ENCODE results near the gene PGM1.

The PGM1 gene

DNA sequence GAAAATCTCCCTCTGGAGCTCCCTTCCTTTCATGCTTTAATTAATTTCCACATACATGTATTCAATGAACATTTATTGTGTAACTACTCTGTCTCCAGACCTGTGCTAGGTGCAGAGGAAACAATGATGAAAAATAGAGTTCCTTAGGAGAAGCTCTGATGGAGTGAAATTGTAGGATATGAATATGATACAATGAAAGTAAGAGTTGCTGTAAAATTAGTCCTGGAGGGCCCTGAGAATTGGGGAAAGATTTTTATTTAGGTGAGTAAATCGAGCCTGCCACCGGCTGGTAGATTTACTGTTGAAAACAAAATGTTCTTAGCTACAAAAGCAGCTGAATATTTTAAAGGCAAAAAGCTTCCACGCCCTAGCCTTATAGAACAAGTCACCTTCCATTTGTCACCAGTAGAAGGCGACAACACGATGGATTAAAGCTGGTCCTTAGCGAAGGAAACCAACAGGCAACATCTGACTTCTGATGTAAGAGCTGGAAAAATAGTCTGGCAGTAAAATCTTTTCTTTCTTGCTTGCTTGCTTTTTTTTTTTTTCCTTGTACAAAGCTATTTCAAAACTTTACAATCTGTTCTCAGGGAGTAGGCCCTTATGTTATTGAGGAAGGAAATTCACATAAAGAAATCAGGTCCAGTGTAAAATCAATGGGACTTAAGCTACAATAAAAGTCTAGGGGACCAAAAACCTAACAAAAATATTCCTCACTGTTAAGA is 98.7 kb downstream of the PGM1 start:
- in situ Hi-C loops (cut with MboI; ENCODE audit: low sequenced_read_pairs), result no loop called here

DNA sequence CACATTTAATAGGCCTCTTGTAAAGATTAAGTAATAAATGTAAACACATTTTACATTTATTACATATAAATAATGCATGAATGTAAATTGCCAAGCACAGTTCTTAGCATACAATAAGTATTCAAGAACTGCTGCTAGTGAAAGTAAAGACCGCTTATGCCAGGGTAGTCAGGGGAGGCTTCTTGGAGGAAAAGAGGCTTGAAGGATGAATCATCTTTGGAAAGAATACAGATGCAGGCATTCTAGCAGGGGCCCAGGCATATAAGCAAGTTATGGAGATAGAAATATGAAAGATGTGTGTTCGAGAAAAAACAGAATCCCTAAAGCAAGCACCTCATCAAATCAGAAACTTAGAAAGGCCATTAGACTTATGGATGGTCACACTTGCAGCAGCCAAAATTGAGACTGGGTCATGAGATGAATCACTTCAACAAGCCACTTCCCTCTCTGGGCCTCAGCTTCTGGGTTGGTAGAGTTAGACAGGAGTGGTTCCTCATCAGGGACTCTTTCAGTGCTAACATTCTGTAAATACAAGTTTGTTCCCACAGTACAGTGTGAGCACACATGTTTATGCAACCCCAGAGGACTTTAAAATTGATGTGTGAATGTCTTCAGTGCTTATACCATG is 100.8 kb downstream of the PGM1 start:
- in situ Hi-C loops (cut with MboI; ENCODE audit: low sequenced_read_pairs), result no loop called here

DNA sequence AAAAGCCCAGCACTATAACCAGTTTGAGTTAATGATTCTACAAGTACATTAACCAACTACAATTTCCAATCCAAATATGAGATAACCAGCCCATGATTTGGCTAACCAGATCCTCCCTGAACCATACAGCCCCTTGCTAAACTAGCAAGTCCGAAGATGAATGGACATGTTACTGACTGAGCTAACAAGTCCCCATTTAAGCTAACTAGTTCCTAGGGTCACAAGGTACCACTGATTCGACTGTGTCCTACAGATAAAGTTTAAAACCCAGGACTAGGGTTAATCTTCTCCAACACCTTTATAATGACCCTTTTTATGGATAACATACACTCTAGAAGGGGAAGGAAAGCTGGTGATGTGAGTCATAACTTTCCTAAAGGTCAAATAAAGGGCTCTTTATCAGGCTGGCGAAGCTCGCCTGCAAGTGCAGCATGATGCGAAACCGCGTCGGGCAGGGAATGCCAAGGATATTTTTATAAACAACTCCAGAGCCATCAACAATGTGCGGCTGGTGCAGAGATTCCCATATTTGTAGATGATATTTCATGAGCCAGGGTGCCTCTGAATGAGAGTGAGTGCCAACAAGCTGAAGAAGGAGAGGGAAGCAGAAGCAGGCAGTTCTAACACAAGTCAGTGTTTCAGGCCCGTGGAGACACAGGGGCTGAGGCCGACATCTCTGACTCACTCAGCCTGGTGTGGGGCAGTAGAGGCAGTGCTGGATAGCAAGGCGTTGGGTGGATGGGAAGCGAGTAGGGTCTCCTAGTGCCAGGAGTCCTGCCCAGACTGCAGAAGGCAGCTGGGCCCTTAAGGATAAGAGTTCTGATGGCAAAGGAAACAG is 105.0 kb downstream of the PGM1 start:
- in situ Hi-C loops (cut with MboI; ENCODE audit: low sequenced_read_pairs), result no loop called here

DNA sequence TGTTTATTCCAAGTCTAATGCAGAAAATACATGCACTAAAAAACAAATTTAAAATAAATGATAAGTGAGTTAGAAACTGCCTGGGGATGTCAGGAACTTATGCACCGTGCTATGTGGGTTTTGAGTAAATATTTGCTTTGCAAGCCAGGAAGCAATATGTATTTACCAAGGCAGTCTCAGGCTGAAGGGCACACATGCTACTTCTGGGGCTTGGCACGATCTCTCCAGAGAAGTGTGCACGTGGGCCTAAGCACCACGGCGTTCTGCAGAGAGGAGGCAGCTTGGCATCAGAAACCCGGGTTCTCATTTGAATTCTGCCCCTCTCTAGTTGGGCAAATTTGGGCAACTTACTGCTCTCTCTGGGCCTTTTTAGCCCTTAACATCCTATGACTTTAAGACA is 108.0 kb downstream of the PGM1 start:
- in situ Hi-C loops (cut with MboI; ENCODE audit: low sequenced_read_pairs), result no loop called here

DNA sequence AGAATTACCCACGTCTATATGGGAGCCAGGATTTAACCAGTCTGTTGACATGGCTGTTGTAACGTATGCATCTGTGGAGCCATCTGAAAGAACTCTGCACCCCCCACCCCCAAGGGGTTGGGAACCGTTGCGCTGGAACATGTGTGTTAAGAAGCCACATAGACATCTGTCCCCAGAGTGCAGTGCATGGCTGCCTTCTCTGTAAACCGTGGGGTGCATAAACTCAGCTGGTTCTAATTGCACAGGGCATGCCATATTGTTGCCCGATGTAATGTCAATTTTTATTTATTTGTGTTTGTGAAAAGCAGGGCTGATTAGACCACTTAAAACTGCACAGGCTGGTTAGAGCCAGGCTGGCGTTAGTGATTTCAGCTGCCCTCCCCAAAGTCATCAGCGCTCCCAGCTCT is 110.5 kb downstream of the PGM1 start:
- in situ Hi-C loops (cut with MboI; ENCODE audit: low sequenced_read_pairs), result no loop called here

DNA sequence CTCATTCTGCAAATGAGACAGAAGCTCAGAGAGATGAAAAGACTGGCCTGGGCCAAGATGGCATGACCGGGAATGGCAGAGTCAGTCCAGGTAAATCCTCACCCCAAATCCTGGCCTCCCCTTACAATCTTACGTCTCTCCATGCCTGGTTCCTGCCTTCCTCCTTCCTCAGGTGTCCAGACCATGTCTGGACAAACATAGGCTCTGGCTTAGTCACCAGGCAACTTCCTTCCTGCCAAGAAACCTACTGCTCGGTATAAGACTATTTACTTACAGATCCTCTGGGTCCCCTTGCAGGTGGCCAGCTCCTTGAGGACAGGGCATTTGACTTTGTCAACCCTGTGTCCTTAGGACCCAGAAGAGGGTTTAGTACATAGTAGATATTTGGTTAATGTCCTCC is 111.2 kb downstream of the PGM1 start:
- in situ Hi-C loops (cut with MboI; ENCODE audit: low sequenced_read_pairs), result no loop called here

DNA sequence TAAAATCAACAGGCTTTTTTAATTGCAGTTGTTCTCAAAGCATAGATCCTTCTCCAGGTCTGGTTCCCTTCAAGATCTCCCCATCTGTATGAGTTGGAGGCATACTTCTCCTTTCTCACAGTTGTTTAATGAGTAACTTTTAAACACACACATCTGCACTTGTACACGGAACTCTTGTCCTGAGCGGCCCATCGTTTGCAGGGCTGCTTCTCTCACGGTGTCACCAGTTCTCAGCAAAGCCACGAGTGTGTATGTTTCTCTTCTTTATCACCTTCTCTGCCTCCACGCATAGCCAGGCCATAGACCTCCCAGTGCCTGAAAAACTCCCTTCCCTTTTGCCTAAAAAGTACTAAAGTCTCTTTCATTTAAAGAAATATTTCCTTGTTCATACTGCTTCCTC is 111.9 kb downstream of the PGM1 start:
- in situ Hi-C loops (cut with MboI; ENCODE audit: low sequenced_read_pairs), result no loop called here

DNA sequence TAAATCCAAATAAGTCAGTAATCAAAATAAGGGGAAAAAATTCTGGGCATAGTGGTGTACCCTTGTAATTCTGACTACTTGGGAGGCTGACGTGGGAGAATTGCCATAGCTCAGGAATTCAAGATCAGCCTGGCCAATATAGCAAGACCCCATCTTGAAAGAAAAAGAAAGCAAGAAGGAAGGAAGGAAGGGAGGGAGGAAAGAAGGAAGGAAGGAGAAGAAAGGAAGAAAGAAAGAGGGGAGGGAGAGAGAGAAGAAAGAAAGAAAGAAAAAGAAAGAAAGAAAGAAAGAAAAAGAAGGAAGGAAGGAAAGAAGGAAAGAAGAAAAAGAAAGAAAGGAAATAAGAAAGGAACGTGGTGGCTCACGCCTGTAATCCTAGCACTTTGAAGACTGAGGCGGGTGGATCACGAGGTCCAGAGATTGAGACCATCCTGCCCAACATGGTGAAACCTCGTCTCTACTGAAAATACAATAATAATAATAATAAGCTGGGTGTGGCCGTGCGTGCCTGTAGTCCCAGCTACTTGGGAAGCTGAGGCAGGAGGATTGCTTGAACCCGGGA is 116.1 kb downstream of the PGM1 start:
- in situ Hi-C loops (cut with MboI; ENCODE audit: low sequenced_read_pairs), result no loop called here
